Upper lobe of left lung (tissue), 4 donors: Measurements from ENCODE around the gene RAB40B.

Experiments
- CTCF ChIP-seq, 6 experiments: fragments of 450-650 bp in 4 of 6; fragments of 200-600 bp in 2 of 6; sonication (generic) in 2 of 6; IDR thresholded peaks; one replicate each; pipeline ENCODE4 v1.5.1; 2016 to 2019; ENCODE audit warnings: antibody characterized with exemption in 6 of 6
- POLR2AphosphoS5 ChIP-seq, 2 donors: sonication (generic); formaldehyde crosslinking; IDR thresholded peaks; one replicate each; pipeline ENCODE4 v1.5.1; 2017; ENCODE audit warnings: antibody characterized with exemption in 2 of 2

- TF ChIP-seq POLR2AphosphoS5 (IDR thresholded peaks at IDR 0.05) (no peak), CTCF (IDR thresholded peaks at IDR 0.05) (no peak)
These were observed 58.5 kb downstream of the RAB40B start for GRCh38 chr17:82640036-82640435.
